A549 (cell line): ENCODE measurements around the gene FOXP1.

ENCODE experiments used
- BCL3 ChIP-seq: fragments of >200 bp; sonication (Bioruptor Twin); formaldehyde crosslinking; IDR thresholded peaks from 3 replicates; pipeline ENCODE4 v1.6.1; 2016
- BHLHE40 ChIP-seq: IDR thresholded peaks from 2 replicates; pipeline ENCODE4 v1.6.1; 2012; ENCODE audit warnings: low read depth, low read length, inconsistent platforms
- ESRRA ChIP-seq: fragments of 150-350 bp; IDR thresholded peaks from 2 replicates; pipeline ENCODE4 v1.6.1; 2014; ENCODE audit warnings: mild to moderate bottlenecking, low read length, borderline replicate concordance
- GATA3 ChIP-seq: IDR thresholded peaks from 2 replicates; pipeline ENCODE4 v1.6.1; 2012; ENCODE audit warnings: borderline replicate concordance
- HMGXB4 ChIP-seq: fragments of 250-450 bp; sonication (Bioruptor Pico); IDR thresholded peaks from 2 replicates; pipeline ENCODE4 v1.5.0; 2021; ENCODE audit warnings: mild to moderate bottlenecking, moderate library complexity, borderline replicate concordance
- JUN ChIP-seq, 2 experiments: fragments of >200 bp; sonication (Bioruptor Twin); formaldehyde crosslinking; IDR thresholded peaks; 2 replicates in 1 of 2; 3 replicates in 1 of 2; pipeline ENCODE4 v1.6.1; 2016 to 2017
- MAZ ChIP-seq: fragments of 150-350 bp; IDR thresholded peaks from 2 replicates; pipeline ENCODE4 v1.6.1; 2014; ENCODE audit warnings: antibody characterized with exemption, low read depth, low read length, borderline replicate concordance
- NFE2L2 ChIP-seq: fragments of 150-350 bp; conservative IDR thresholded peaks from 2 replicates; pipeline ENCODE4 v1.6.1; 2014; ENCODE audit warnings: low read length
- POLR2A ChIP-seq: IDR thresholded peaks from 2 replicates; pipeline ENCODE4 v1.6.1; 2012; ENCODE audit warnings: mild to moderate bottlenecking, low read length
- ZC3H11A ChIP-seq: fragments of 450-650 bp; IDR thresholded peaks from 2 replicates; pipeline ENCODE4 v1.6.1; 2014; ENCODE audit warnings: antibody characterized with exemption, mild to moderate bottlenecking
- TF ChIP-seq, protein P1 (sequence below): fragments of >200 bp; sonication (Bioruptor Twin); formaldehyde crosslinking; IDR thresholded peaks from 3 replicates; pipeline ENCODE4 v1.5.1; 2016
- TF ChIP-seq, protein P2 (sequence below): fragments of 450-650 bp; IDR thresholded peaks from 2 replicates; pipeline ENCODE4 v1.6.1; 2014; ENCODE audit warnings: antibody characterized with exemption

DNA sequence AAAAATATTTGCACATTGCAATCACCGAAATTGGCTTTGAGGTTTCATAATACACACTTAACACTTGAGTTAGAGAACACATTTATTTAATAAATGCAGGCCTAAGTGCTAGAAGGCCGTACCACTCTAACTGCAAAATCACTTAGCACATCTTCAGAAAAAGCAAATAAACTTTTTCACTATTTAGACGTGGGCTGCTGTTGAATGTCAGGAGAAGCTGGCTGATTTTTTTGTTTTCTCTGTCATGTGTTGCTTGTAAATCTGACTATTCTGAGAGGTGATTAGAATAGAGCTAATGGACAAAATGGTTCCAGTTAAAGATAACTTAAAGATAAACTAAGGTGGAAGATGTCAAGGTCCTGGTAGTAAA, 265.1 kb downstream of the FOXP1 start:
- TF ChIP-seq, protein P1, sequence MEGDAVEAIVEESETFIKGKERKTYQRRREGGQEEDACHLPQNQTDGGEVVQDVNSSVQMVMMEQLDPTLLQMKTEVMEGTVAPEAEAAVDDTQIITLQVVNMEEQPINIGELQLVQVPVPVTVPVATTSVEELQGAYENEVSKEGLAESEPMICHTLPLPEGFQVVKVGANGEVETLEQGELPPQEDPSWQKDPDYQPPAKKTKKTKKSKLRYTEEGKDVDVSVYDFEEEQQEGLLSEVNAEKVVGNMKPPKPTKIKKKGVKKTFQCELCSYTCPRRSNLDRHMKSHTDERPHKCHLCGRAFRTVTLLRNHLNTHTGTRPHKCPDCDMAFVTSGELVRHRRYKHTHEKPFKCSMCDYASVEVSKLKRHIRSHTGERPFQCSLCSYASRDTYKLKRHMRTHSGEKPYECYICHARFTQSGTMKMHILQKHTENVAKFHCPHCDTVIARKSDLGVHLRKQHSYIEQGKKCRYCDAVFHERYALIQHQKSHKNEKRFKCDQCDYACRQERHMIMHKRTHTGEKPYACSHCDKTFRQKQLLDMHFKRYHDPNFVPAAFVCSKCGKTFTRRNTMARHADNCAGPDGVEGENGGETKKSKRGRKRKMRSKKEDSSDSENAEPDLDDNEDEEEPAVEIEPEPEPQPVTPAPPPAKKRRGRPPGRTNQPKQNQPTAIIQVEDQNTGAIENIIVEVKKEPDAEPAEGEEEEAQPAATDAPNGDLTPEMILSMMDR: no peak
- TF ChIP-seq JUN (IDR thresholded peaks at IDR 0.05) (no peak), ZC3H11A (no peak), MAZ (no peak), GATA3 (no peak), NFE2L2 (no peak), ESRRA (no peak), BCL3 (no peak), HMGXB4 (CRISPR knock-in tag) (no peak), POLR2A (no peak), BHLHE40 (no peak)
- TF ChIP-seq, protein P2, sequence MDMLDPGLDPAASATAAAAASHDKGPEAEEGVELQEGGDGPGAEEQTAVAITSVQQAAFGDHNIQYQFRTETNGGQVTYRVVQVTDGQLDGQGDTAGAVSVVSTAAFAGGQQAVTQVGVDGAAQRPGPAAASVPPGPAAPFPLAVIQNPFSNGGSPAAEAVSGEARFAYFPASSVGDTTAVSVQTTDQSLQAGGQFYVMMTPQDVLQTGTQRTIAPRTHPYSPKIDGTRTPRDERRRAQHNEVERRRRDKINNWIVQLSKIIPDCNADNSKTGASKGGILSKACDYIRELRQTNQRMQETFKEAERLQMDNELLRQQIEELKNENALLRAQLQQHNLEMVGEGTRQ: no peak
